LNCaP clone FGC (cell line): ENCODE data around the gene KIAA0753.

ENCODE experiments used
- DNase-seq: peaks from one replicate; pipeline ENCODE4 v3.0.0-alpha.2; 2011; ENCODE audit warnings: low read depth
- H3K4me3 ChIP-seq: 2 replicates; pipeline ENCODE4 v1.5.1; 2011; ENCODE audit warnings: mild to moderate bottlenecking, low read depth, low read length, control low read depth
- CTCF ChIP-seq: IDR thresholded peaks from 2 replicates; pipeline ENCODE4 v1.5.1; 2012; ENCODE audit warnings: mild to moderate bottlenecking; ENCODE audit not compliant: control insufficient read depth, insufficient read depth; ENCODE audit errors: extremely low read depth

KIAA0753 gene

DNA sequence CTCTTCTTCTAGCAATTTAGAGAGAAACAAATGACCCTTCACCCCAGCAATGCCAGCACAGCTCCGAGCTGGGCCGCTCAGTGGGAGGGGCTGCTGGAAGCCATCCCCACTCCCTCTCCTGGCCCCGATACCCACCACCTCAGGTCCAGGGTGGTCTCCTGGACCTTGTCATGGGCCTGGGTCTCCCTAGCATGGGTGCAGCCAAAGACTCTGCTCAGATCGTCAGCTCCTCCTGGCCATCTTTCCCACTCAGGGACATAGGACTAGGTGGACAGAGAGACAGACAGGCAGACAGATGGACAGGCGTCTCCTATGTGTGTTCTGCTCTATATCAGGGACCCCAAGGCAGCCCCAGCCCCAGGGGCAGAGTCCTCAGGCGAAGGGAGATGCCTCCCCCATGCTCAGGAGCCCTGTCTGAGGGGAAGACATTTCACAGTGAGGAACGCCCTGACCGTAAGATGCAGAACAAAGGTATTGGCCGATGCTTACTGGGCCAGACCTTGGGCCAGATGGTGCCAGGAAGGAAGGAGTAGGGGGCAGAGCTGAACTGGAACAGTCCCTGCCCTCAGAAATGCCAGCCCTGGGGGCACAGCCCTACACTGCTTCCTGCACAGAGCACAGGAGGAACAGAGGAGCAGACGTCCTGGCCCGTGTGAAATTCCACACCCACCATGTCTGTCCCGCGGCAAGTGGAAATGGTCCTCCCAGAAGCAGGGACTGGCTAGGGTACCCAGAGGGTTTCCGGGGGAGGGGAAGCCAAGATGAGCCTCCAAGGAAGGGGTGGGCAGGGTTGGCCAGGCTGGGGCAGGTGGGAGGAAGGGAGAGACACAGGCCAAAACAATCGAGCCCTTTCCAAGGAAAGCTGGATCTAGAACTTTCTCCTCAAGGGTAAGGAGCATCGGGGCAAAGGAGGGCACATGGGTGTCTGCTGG, 97.2 kb downstream of the KIAA0753 start:
- H3K4me3 ChIP-seq = no peak overlapping the region
- no peak for TF ChIP-seq CTCF
- DNase-seq = no peak

DNA sequence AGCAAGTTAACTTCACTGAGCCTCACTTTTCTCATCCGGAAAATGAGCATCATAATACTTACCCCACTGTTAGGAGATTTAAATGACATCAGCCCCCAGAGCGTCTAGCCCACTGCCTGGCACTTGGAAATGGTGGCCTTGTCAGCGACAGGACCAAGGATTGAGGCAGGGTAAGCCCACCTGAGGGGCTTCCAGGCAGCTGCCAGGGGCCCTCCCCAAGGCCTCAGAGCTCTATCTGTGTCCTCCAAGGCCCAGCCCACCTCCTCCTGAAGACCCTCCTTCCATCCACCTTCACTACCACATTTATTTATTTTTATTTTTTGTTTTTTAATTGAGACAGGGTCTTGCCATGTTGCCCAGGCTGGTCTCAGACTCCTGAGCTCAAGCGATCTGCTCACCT, 97.9 kb downstream of the KIAA0753 start:
- TF ChIP-seq CTCF = no peak
- no peak for DNase-seq
- no peak overlapping the region for H3K4me3 ChIP-seq

DNA sequence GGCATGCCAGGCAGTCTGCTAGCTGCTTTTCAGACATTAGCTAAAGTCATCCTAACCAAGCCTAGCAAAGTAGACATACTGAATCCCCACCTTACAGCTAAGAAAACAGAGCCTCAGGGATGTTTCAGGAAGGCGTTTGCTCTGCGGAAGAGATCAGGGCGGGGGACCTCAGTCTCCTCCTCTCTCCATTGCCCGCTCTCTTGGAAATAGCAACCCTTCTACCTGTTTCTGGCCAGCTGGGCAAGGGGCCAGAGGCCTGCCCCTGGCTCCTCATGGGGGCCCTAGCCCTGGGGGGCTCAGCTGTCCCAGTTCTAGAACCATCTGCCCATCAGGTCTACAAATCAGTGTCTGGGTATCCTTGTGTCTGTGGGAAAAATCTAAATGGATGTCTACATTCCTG, 98.6 kb downstream of the KIAA0753 start:
- H3K4me3 ChIP-seq = no peak overlapping the region
- no peak for TF ChIP-seq CTCF
- no peak for DNase-seq

GRCh38 chr17:6539871-6540270, 100.6 kb downstream of the KIAA0753 start:
- no peak for DNase-seq
- no peak overlapping the region for H3K4me3 ChIP-seq
- TF ChIP-seq CTCF = no peak

DNA sequence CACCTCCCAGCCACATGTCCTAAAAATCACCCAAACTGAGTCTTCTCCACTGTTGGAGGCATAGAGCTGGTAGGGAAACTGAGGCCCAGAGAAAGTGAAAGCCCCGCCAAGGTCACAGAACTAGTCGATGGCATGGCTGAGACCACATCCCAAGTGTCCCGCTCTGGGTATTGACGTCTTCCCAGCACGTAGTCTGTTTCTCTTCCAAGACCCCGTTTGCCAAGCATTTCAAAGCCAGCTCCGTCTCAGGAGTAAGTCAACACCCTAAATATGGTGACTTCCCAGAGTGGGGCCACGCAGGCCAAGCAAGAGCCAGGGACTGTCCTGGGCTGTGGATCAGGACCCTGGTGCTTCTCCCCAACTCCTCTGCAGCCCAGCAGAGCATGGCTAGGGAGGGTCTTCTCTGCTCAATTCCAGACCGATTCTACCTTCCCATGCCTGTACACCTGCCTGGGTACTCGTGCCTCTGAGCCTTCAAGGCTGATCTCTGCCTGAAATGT, 103.9 kb downstream of the KIAA0753 start:
- H3K4me3 ChIP-seq = no peak overlapping the region
- no peak for TF ChIP-seq CTCF
- no peak for DNase-seq

GRCh38 chr17:6536053-6536452, 104.5 kb downstream of the KIAA0753 start:
- no peak for DNase-seq
- no peak for TF ChIP-seq CTCF
- no peak overlapping the region for H3K4me3 ChIP-seq
